HG03103 (cell line): Measurements from ENCODE around the gene GNA12.
"Not testable (repeated sequence)": the region's sequence is repeated elsewhere in the genome, so short reads cannot be mapped to it uniquely, and the experiment has no call there.

ENCODE experiments used
- ATAC-seq: cut with Tn5 transposase; IDR thresholded peaks from one replicate; pipeline ENCODE4 v1.9.1; 2021; ENCODE audit warnings: low read depth; ENCODE audit not compliant: unreplicated experiment

The GNA12 gene

GRCh38 chr7:2734084-2734686 lies 109.9 kb downstream of the GNA12 start:
- no peak for ATAC-seq

- ATAC-seq: no peak
These were observed 111.0 kb downstream of the GNA12 start for GRCh38 chr7:2732959-2733584.

- no peak for ATAC-seq
These were observed 111.7 kb downstream of the GNA12 start for GRCh38 chr7:2732388-2732787.

GRCh38 chr7:2730846-2731770 lies 113.0 kb downstream of the GNA12 start:
- ATAC-seq: no peak

GRCh38 chr7:2729893-2730716 lies 114.0 kb downstream of the GNA12 start:
- ATAC-seq: no peak

GRCh38 chr7:2729031-2729892 lies 114.8 kb downstream of the GNA12 start:
- ATAC-seq: no peak

GRCh38 chr7:2728316-2729030 lies 115.6 kb downstream of the GNA12 start:
- ATAC-seq: no peak

- ATAC-seq: not testable (repeated sequence)
These were observed 116.9 kb downstream of the GNA12 start for GRCh38 chr7:2727206-2727605.

- no peak for ATAC-seq
These were observed 117.6 kb downstream of the GNA12 start for GRCh38 chr7:2726316-2727018.

GRCh38 chr7:2725178-2726105 lies 118.7 kb downstream of the GNA12 start:
- ATAC-seq: no peak

GRCh38 chr7:2724453-2725177 lies 119.5 kb downstream of the GNA12 start:
- ATAC-seq: no peak

- not testable (repeated sequence) for ATAC-seq
These were observed 120.1 kb downstream of the GNA12 start for GRCh38 chr7:2724036-2724435.

GRCh38 chr7:2723138-2723850 lies 120.8 kb downstream of the GNA12 start:
- no peak for ATAC-seq

- ATAC-seq: no peak
These were observed 121.5 kb downstream of the GNA12 start for GRCh38 chr7:2722591-2722990.

- ATAC-seq: no peak
These were observed 122.3 kb downstream of the GNA12 start for GRCh38 chr7:2721842-2722241.

GRCh38 chr7:2720024-2720423 lies 124.1 kb downstream of the GNA12 start:
- ATAC-seq: no peak
